GM19397 (cell line): Measurements from ENCODE around the gene NPY5R.

Source experiments
- ATAC-seq: cut with Tn5 transposase; IDR thresholded peaks from one replicate; pipeline ENCODE4 v1.9.1; 2021; ENCODE audit warnings: mild to moderate bottlenecking, moderate library complexity; ENCODE audit not compliant: unreplicated experiment

Gene NPY5R

GRCh38 chr4:163343604-163344146 lies at the start of gene NPY5R:
TSS of gene NPY5R (plus strand) at chr4:163343892. CDS start at chr4:163350274, 6,382 bp downstream.
- no peak for ATAC-seq

DNA sequence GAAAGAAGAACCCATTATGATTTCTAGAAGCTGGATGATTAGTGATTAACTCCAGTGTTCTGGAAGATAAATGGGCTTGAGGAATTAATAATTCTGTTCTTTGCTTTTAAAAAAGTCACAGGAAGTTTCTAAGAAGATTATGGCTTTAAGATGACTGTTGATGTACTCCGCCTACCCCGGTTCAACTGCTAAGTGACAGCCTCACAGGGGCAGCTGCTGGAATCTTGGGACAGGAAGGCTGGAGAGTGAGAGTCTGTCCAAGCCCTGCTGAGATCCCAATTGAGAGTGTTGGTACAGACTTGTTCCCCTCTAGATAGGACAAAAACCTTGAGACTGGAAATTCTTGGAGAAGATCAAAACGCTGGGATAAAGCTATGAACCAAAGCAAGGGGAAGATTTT lies 48.6 kb upstream of the NPY5R start:
- ATAC-seq = no peak

DNA sequence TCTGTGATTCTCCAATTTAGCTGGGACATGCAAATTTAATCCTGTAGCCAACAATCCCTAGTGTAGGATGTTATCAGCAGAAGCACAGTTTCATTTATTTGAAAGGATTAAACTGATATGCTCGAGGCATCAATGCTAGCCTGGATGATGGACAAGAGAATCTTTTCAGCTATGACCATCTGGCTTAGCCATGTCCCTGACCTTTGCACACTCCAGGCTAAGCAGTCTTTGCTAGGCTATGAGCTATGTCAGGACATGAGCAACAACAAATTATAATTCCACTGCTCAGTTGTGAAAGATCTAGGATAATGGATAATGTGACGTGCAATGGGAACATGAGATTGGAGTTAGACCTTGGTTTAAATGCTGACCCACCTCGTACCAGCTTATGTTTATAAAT lies 43.2 kb upstream of the NPY5R start:
- no peak for ATAC-seq

DNA sequence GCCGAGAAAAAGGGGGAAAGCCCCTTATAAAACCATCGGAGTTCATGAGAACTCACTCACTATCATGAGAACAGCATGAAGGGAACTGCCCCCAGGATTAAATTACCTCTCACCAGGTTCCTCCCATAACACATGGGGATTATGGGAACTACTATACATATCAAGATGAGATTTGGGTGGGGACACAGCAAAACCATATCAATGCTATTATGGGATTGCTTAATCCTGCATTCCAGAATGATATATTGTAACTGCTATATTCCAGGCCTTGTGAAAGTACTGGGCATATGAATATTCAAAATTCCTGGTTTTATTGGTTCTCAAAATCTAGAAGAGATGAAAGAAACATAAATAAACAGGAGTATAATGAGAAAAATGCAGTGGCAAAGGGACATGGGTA lies 40.6 kb upstream of the NPY5R start:
- no peak for ATAC-seq

DNA sequence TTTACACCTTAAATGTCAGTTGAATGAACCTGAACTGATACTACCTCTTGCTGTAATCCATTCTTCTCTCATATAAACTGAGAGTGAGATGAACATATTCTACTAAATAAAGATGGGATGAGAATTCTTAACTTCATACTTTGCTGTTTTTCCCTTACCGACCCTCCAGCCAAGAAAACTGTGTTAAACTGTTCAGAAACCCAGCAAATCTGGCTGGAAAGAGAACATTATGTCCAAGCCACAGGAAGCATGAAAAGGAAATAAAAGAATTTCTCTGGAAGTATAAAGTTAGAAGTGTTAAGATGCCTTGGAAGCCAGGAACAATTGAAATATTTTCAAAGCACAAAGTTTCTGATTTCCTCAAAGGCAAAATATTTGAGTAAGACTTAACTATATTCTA lies 34.2 kb upstream of the NPY5R start:
- ATAC-seq = no peak

GRCh38 chr4:163317110-163317509 lies 26.6 kb upstream of the NPY5R start:
- no peak for ATAC-seq

DNA sequence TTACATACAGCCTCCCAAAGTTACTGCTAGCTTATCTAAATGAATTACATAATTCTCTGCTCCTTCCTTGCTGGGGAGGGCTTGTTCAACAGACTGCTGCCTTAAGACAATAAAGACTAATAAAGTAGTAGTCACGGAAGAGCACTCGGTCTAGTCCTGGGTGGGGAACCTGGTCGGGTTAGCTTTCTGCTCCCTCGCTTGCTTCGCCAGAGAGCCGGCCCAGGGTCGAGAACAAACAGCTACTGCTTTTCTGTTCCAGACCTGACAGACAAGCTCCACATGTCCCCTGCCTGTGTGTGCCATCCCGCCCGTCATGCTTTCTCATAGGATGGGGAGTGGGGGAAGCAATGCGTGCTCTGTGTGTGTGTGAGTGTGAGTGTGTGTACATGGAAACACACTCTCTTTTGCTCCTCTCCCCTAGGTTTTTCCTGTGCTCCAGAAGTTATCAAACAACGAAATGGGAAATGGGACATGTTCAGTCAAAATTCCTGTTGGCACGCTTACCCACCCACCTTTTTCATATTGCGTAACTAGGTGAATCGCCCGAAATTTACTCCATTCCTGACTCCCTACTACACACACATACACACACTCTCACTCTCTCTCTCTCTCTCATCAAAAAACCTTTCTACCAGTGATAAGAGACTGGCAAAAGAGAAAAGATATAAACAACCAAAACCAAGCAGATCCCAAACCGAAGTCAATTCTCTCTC lies 12.6 kb upstream of the NPY5R start:
- ATAC-seq = no peak

DNA sequence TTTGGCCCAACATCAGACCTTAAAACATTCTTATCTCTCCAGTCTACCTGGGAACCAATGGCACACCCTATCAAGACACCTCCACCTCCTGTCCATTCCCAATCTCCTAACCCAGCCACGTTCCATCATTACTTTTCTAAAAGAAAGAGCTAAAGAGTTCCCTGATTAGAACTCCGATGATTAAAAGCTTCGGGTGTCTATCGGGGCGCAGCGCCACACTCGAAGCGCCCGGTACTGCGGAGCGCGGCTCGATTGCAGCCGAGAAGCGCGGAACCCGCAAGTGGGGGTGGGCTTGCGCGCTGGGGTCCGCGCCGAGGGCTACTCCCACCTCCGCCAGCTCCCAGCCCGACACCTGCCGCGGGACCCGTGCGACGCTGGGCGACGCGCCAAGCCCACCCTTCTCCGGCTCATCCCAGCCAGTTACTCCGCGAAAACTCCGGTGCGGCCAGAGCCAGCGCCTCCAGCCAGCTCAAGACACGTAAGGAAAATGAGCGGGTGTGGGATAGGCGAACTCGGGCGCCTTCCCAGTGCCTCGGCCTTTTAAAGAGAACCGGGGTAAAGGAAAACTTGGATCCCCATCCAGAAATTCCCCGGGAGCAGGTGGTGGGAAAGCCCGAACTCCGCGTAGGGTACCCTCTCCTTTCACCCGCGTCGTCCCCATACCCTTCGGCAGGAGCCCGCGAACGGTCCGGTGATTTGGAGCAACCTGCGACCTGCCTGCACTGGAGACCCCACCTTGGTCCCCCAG lies 11.9 kb upstream of the NPY5R start:
- ATAC-seq = no peak

DNA sequence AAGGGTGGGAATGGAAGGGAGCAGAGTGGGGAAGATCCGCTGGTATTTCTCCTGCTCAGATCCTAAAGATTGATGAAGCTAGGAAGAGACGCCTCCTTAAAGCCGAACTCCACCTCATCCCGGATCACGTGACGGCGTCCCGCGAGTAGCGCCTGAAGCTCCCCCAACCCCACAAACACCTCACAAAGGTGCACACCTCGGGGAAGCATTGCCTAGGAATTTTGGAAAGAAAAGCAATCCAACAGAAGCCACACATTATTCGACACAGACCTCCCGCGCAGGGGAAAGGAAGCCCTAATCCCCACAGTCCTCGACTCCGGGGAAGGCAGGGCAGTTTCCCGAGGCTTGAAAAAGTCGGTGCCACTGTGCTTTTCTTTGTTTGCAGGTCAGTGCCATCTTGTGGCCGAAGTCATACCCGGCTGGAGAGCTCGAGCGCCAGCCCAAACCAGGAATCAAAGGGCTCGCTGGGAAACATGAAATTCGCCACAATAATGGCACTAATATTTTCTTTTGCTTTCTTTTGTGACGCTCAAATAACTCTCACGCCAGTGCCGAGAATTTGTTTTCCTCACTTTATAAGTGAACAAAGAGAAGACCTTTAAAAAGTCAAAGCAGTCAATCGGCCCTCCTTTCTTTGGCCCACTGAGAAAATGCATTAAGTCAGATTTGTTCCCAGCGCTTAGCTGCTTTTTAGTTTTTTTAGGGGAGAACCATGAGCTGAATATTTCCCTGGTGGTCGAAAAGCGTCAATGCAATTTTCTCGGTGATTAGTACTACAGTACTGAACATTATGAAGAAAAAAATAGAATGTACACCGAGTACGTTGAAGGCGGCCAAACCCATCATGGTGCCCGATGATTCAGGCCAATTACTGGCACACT lies 10.9 kb upstream of the NPY5R start, which contains the start of gene NPY1R:
NPY1R (minus strand) TSS at position 71 of the 881 bp plus-strand sequence. CDS start 6,042 bp downstream, outside the sequence.
- ATAC-seq = peak; percentile 84

DNA sequence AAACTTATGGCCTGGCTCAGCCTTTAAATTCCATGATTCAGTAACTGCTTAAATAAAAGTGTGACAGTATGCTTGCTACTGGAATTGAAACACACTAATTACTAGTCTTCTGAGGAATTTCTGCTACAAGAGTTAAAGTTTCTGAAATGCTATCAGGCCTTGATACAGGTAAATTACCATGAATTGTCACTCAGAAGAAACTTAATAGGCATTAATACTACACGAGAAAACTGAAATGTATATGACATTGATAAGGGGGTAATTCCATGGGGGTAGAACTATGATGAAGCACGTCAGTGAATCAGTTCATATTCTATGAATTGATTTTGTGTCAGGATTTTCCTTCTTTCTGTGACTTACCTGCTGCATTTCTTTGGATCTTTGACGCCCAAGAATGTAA lies 8.3 kb upstream of the NPY5R start:
- ATAC-seq = no peak

DNA sequence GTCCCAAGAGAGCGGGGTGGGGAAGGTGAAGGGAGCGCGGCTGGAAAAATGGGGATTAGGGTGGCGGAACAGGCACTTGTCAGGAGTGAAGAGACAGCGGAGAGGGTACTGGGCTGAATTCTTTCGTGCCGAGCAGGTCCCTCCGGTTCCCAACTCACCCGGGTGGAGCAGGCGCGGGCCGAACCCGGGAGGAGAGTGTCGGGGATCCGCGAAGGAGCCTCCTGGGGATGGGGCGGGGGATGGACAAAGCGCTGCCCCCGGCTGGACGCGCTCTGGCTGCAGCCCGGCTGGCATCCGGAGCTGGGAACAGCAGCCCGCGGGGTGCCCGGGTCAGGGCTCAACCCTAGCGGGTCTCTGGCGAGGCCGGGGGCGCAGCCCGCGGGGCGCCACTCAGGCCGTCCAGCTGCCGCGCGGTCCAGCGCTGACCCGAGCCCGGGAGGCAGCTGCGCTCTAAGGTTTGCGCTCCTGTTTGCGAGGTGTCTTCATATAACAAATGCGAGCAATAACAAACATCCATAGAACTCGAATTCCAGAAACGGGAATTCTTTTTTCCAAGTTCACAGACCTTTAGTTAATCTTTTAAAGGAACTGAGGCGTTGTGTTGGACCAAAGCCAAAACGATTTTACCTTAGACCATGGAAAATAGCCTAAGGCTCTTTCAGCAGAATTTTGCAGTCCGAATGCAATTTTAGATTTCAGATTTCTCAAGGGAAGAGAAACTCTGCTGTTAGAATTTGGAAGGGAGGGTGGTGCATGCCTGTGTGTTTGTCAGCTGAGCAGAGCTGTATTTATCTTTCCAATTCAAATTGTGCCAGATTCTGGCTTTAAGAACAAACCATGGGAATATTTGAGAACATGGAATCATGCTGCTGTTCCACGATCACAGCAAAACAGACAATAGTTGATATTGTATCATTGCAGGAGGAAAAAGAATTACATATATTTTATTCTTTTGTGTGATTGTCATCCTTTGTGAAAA lies 744 bp downstream of the NPY5R start:
- no peak for ATAC-seq

DNA sequence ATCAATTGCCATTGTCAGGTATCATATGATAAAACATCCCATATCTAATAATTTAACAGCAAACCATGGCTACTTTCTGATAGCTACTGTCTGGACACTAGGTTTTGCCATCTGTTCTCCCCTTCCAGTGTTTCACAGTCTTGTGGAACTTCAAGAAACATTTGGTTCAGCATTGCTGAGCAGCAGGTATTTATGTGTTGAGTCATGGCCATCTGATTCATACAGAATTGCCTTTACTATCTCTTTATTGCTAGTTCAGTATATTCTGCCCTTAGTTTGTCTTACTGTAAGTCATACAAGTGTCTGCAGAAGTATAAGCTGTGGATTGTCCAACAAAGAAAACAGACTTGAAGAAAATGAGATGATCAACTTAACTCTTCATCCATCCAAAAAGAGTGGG lies 7.0 kb downstream of the NPY5R start:
- ATAC-seq = no peak

DNA sequence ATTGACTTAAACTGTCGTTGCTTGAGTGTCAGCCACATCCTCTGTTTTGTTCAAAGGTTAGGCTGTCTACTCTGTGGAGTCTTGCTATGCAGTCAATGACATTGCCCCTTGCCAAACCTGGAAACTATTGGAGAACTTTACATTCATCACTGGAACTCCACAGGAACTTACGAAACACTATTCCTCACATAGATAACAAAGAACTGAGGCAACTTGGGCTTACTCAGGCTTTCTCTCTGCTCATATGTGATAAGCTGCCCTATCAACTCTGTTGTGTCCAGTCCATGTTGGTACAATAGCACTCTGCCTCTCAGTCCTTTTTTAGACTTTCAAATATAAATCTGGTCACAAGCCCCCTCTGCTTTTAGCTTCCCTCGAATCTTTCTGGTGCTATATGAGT lies 9.4 kb downstream of the NPY5R start:
- no peak for ATAC-seq

DNA sequence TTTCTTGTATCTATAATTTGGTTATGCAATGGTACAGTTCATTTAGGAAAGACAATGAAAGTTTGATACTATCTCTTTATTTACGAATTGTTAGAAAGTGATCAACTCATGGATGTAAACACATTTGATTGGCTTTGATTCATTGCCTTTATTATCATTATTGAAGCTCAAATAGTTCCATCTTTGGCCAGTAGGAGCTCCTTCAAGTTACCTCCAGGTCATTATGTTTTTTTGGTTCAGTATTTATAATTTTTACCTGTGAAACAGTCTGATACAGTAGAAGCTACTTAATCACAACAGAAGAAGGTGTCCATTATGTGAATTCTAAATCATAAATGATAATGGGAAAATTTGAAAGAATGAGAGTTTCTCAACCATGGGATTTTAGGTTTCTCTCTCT lies 12.4 kb downstream of the NPY5R start:
- ATAC-seq = no peak

DNA sequence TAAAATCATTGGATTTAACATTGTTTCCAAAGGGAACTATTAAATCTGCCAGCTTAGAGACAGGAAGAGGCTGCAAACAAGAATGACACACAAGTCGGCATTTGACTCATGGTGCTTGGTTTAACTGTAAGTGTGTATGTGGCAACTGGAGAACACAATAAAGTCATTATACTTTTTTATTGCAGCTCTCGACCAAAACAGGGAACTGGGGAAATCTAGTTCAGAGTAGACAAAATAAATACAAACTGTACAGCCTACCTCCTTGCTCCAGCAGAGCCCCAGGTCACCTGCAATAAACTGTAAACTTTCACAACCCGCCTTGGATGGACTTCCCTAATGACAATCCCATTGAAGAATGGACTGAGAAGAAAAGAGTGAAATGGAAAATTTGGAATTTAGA lies 24.0 kb downstream of the NPY5R start:
- ATAC-seq = no peak

- no peak for ATAC-seq
These were observed 28.3 kb downstream of the NPY5R start for GRCh38 chr4:163372029-163372428.

- ATAC-seq = no peak
These were observed 35.0 kb downstream of the NPY5R start for GRCh38 chr4:163378661-163379060.

DNA sequence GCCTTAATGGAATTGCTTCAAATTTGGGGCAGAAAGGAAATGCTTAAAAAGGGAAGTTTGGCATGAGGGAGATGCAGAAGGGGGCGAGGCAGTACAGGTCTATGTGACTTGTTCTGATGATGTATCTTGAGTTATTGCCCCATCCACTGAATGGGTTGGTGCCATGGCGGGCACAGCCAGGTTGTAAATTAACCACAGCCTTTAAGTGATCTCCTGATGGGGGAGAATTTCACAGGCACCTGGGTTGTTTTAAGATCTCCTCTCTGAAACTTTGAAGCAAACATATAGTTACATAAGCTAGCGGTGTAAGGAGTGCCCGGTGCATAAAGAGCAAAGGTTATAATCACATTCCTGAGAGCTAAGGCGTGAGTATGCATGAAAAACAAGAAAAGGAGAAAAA lies 37.0 kb downstream of the NPY5R start:
- no peak for ATAC-seq

DNA sequence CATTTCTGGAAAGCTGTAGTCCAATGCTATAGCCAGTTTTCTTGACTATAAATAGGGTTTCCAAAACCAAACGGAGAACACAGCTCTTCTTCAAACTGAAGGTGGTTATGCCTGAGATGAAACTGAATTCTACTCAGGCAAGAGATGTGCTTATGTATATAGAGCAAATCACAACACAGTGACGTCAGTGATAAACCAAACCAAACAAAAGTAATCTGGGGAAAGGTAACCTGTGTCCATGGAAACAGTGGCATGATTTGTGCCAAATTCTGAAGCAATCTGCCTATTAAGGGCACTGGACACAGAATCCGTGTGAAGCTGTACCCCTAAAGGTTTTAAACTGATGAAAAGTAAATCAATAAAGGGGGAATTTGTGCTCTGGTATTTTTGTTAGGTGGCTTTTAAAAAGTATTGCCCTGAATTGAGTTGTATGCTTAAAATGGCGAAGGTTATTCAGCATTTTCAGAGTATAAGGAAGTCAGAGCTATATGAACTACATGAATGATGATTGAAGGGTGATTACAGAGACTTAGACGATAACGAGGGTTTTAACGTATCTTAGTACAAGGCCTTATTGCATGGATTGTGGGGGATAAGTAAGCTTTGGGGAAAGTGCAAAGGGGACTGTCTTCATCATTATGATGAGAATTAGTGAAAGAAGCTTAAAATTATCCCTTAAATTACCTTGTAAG lies 38.6 kb downstream of the NPY5R start:
- no peak for ATAC-seq
